Sigmoid colon (tissue), 7 donors: ENCODE measurements around the gene SIK3. TPM values are rescaled to one million over a fixed set of nuclear protein-coding genes. Genes with fewer than 3 reads are reported as not detected.

Experiments used
- DNase-seq: peaks from one replicate; pipeline ENCODE4 v3.0.0-alpha.2; 2019
- H3K27ac ChIP-seq, 4 donors: fragments of 200-600 bp; sonication (generic); one replicate each; pipeline ENCODE4 v1.5.1; 2016 to 2019; ENCODE audit warnings: mild to moderate bottlenecking in 1 of 4
- H3K27me3 ChIP-seq, 3 donors: fragments of 200-600 bp; sonication (generic); one replicate each; pipeline ENCODE4 v1.5.1; 2019; ENCODE audit warnings: mild to moderate bottlenecking in 1 of 3
- H3K36me3 ChIP-seq, 4 donors: fragments of 200-600 bp; sonication (generic); one replicate each; pipeline ENCODE4 v1.5.1; 2016 to 2019
- H3K4me1 ChIP-seq, 4 donors: fragments of 200-600 bp; sonication (generic); one replicate each; pipeline ENCODE4 v1.5.1; 2017 to 2019
- H3K4me3 ChIP-seq, 4 donors: fragments of 200-600 bp; sonication (generic); one replicate each; pipeline ENCODE4 v1.5.1; 2017 to 2019; ENCODE audit warnings: mild to moderate bottlenecking in 2 of 4, moderate library complexity in 1 of 4
- H3K9me3 ChIP-seq, 4 donors: fragments of 200-600 bp in 3 of 4; sonication (generic) in 3 of 4; one replicate each; pipeline versions ENCODE4 v1.5.1 to v1.6.1; 2013 to 2019
- CTCF ChIP-seq, 4 experiments: fragments of 450-650 bp in 3 of 4; fragments of 200-600 bp in 1 of 4; IDR thresholded peaks; one replicate each; pipeline ENCODE4 v1.5.1; 2016 to 2019; ENCODE audit warnings: antibody characterized with exemption in 4 of 4, mild to moderate bottlenecking in 3 of 4, moderate library complexity in 2 of 4
- EP300 ChIP-seq, 4 donors: sonication (generic); formaldehyde crosslinking; IDR thresholded peaks; one replicate each; pipeline ENCODE4 v1.6.1; 2017; ENCODE audit warnings: antibody characterized with exemption in 4 of 4
- POLR2A ChIP-seq, 2 donors: fragments of 450-650 bp; IDR thresholded peaks; one replicate each; pipeline ENCODE4 v1.6.1; 2016; ENCODE audit warnings: antibody characterized with exemption in 2 of 2, mild to moderate bottlenecking in 2 of 2, moderate library complexity in 2 of 2
- POLR2AphosphoS5 ChIP-seq, 4 donors: sonication (generic); formaldehyde crosslinking; IDR thresholded peaks; one replicate each; pipeline ENCODE4 v1.6.1; 2017; ENCODE audit warnings: antibody characterized with exemption in 4 of 4
- WGBS, 2 donors: extraction: QIAGEN DNeasy Blood & Tissue Kit; methylation state at CpG; one replicate each; pipeline ENCODE4 v1.1.7; 2013; 5-methylcytosine and 5-hydroxymethylcytosine counted together
- intact Hi-C: fragments of 100-400 bp; cut with DNase I; formaldehyde crosslinking; loops from one replicate; pipeline ENCODE4 v1.15.1; 2023
- polyA plus RNA-seq, 3 donors: library from polyadenylated mRNA; stranded (reverse); fragments of 200-250 nt; gene quantifications; one replicate each; pipeline ENCODE4 v1.2.3, GENCODE V29; 2013
- total RNA-seq, 4 donors: library from RNA; depleted of rRNA; stranded (reverse); fragments of >200 nt; gene quantifications; one replicate each; pipeline ENCODE4 v1.1.0, GENCODE V29; 2016
- donor health status: healthy with polysubstance abuse.
- donor health status: Bipolar disorder and iron deficiency.
- donor health status: healthy.

SIK3 gene
- total and polyA plus RNA-seq, 7 donors = 5.5 to 53.2 (median 35.3) TPM

GRCh38 chr11:116826751-116827431 lies 271.3 kb downstream of the SIK3 start:
- DNase-seq = peak; percentile 46
- H3K36me3 ChIP-seq = no peaks in the 10 kb centered on the region
- no peaks in the 10 kb centered on the region for H3K27me3 ChIP-seq
- no peaks in the 10 kb centered on the region for H3K9me3 ChIP-seq
- no peaks in the 10 kb centered on the region for H3K4me1 ChIP-seq
- H3K27ac ChIP-seq = no peak overlapping the region
- 83 to 86% methylated on average over 9 of the region's 9 CpGs for WGBS, 2 donors
- TF ChIP-seq POLR2A (IDR thresholded peaks at IDR 0.05) (no peak), POLR2AphosphoS5 (IDR thresholded peaks at IDR 0.05) (no peak), EP300 (IDR thresholded peaks at IDR 0.05) (no peak), CTCF (IDR thresholded peaks at IDR 0.05) (no peak)
- intact Hi-C loops = no loop called here
- no peak overlapping the region for H3K4me3 ChIP-seq

DNA sequence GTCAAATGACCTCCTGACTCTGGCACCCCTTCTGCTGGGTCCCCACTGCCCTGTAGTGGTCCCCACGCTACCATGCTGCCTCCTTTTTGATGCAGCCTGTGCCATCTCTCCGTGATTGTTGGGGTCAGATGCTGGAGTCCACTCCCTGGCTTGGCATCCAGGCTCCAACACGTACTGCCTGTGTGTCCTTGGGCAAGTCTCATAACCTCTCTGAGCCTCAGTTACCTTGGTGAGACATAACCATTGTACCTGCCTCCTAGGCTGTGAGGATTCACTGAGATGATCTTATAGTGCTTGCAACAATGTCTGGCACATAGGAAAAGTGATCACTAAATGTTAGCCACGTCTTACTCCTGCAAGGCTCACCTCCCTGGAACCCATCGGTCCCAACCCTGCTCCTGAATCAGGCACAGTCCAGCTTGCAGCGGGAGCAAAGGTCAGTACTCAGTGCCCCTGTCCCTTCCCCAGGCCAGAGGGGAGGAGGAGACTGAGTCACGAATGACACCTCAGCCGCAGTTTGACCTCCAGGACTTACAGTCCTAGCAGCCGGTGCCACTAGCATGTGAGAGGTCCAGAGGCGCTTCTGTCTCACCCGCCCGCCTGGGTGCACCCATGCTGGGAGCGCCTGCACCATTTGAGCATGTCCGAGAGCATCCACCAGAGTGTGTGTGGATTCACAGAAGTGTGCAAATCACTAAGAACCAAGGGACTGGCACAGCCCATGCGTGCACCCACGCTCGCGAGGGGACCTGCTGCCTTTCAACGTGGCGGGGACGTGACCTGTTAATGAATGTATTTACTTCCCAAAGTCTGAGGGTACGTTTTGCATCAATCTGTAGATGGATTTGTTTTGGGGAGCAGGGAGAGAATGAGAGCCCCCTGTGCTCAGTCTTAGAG lies 272.1 kb downstream of the SIK3 start:
- 77 to 79% methylated on average over 22 of the region's 22 CpGs for WGBS, 2 donors
- Histone ChIP-seq H3K27me3 (no peaks in the 10 kb centered on the region), H3K9me3 (no peaks in the 10 kb centered on the region), H3K36me3 (no peaks in the 10 kb centered on the region), H3K27ac (no peak overlapping the region), H3K4me3 (no peak overlapping the region), H3K4me1 (no peaks in the 10 kb centered on the region)
- no peak for TF ChIP-seq POLR2A (IDR thresholded peaks at IDR 0.05)
- TF ChIP-seq POLR2AphosphoS5 (IDR thresholded peaks at IDR 0.05) = no peak
- TF ChIP-seq EP300 (IDR thresholded peaks at IDR 0.05) = no peak
- TF ChIP-seq CTCF (IDR thresholded peaks at IDR 0.05) = no peak
- intact Hi-C loops = no loop called here
- peak; percentile 38 for DNase-seq

DNA sequence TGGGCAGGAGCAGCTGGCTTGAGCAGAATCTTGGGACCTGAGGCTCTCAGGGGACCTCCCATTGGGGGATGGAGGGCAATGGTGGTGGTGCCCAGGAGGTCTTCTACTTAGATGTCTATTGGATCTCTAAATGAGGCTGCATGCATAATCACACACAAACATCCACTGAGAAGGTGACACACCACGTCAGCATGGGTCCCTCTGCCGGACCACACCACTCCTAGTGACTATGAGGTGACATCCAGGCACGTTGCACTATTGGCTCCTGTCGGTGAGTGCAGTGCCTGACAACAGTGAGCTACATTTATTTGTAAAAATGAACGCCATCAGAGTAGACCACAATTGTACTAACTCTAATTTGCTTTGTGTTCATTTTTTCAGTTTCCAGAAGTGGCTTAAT lies 272.8 kb downstream of the SIK3 start:
- no peak for DNase-seq
- Histone ChIP-seq H3K4me1 (no peaks in the 10 kb centered on the region), H3K9me3 (no peaks in the 10 kb centered on the region), H3K27ac (no peak overlapping the region), H3K4me3 (no peak overlapping the region), H3K27me3 (no peaks in the 10 kb centered on the region), H3K36me3 (no peaks in the 10 kb centered on the region)
- 83 to 86% methylated on average over 5 of the region's 5 CpGs for WGBS, 2 donors
- no peak for TF ChIP-seq POLR2AphosphoS5 (IDR thresholded peaks at IDR 0.05)
- no peak for TF ChIP-seq EP300 (IDR thresholded peaks at IDR 0.05)
- TF ChIP-seq POLR2A (IDR thresholded peaks at IDR 0.05) = no peak
- TF ChIP-seq CTCF (IDR thresholded peaks at IDR 0.05) = no peak
- intact Hi-C loops = no loop called here

GRCh38 chr11:116823031-116823843 lies 275.0 kb downstream of the SIK3 start, which contains the start of gene APOA4:
Gene APOA4, minus strand, starts transcription at chr11:116823304. Its CDS starts 113 bp downstream, at chr11:116823191.
- H3K27ac ChIP-seq = no peak within 1 kb of the TSS
- DNase-seq = no peak
- 84 to 86% methylated on average over 16 of the region's 16 CpGs for WGBS, 2 donors
- no peaks in the 10 kb centered on the region for H3K4me1 ChIP-seq
- intact Hi-C loops = no loop called here
- H3K36me3 ChIP-seq = no peaks in the 10 kb centered on the region
- H3K9me3 ChIP-seq = no peaks in the 10 kb centered on the region
- no peak within 1 kb of the TSS for H3K4me3 ChIP-seq
- TF ChIP-seq CTCF (IDR thresholded peaks at IDR 0.05) = no peak
- TF ChIP-seq EP300 (IDR thresholded peaks at IDR 0.05) = no peak
- TF ChIP-seq POLR2A (IDR thresholded peaks at IDR 0.05) = no peak
- no peak for TF ChIP-seq POLR2AphosphoS5 (IDR thresholded peaks at IDR 0.05)
- H3K27me3 ChIP-seq = no peaks in the 10 kb centered on the region
